Fibroblast of villous mesenchyme (primary cell): Measurements from ENCODE around the gene RBM8A. TPM values are rescaled to one million over a fixed set of nuclear protein-coding genes. Genes with fewer than 3 reads are reported as not detected.
"Not testable (repeated sequence)": the region's sequence is repeated elsewhere in the genome, so short reads cannot be mapped to it uniquely, and the experiment has no call there.

Experiments
- DNase-seq: peaks from one replicate; pipeline ENCODE4 v3.0.0-alpha.2; 2010; ENCODE audit warnings: low read depth
- H3K4me3 ChIP-seq: 2 replicates; pipeline ENCODE4 v1.5.1; 2011; ENCODE audit warnings: low read depth, mild to moderate bottlenecking, low read length
- total RNA-seq: library from RNA; depleted of rRNA; stranded (reverse); fragments of >200 nt; gene quantifications from 2 replicates; pipeline ENCODE4 v1.2.3, GENCODE V29; 2012
- TF ChIP-seq, protein P1 (sequence below): IDR thresholded peaks from 2 replicates; pipeline ENCODE4 v1.5.1; 2012; ENCODE audit warnings: low read depth, mild to moderate bottlenecking, low read length; ENCODE audit not compliant: insufficient read depth

RBM8A gene
- total RNA-seq, 1 donor, result 76.9 TPM

DNA sequence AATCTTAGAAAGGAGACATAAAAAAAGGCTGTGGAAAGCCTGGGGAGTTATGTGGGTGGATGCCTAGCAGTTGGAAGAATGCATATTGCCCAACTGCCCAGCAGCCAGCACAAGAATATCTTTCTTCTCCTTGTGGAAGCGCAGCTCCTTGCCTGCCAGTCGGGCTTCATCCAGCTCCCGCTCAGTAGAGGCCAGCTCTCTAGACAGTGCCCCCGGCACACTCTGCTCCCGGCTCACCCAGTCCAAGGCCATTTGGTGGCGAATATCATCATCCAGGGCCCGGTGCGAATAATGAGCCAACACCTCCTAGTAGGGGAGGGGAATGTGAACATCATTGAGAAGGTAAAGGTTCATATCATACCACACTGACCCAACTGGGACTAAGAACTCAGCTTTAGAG is 9.0 kb upstream of the RBM8A start:
- no peak for DNase-seq
- TF ChIP-seq, protein P1, sequence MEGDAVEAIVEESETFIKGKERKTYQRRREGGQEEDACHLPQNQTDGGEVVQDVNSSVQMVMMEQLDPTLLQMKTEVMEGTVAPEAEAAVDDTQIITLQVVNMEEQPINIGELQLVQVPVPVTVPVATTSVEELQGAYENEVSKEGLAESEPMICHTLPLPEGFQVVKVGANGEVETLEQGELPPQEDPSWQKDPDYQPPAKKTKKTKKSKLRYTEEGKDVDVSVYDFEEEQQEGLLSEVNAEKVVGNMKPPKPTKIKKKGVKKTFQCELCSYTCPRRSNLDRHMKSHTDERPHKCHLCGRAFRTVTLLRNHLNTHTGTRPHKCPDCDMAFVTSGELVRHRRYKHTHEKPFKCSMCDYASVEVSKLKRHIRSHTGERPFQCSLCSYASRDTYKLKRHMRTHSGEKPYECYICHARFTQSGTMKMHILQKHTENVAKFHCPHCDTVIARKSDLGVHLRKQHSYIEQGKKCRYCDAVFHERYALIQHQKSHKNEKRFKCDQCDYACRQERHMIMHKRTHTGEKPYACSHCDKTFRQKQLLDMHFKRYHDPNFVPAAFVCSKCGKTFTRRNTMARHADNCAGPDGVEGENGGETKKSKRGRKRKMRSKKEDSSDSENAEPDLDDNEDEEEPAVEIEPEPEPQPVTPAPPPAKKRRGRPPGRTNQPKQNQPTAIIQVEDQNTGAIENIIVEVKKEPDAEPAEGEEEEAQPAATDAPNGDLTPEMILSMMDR, result no peak
- no peak overlapping the region for H3K4me3 ChIP-seq

DNA sequence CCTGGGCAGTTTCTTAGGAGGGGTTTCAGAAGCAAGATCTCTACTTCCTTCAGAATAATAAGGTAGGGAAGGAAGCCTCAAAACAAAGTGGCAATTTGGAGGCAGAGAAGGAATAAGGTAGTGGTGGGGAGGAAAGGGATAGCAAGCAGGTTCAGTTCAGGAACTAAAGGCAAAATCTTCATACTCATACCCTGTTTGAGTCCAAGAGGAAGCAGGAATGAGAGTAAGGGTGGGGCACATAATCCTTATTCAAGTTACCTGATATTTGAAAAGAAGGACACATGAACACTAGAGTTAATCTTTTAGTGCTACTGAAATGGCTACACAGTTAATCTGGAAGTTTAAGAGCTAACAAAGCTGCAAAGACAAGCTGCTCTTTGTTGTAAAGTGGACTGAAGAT is 8.4 kb upstream of the RBM8A start:
- no peak overlapping the region for H3K4me3 ChIP-seq
- DNase-seq, result no peak
- TF ChIP-seq, protein P1, result no peak

DNA sequence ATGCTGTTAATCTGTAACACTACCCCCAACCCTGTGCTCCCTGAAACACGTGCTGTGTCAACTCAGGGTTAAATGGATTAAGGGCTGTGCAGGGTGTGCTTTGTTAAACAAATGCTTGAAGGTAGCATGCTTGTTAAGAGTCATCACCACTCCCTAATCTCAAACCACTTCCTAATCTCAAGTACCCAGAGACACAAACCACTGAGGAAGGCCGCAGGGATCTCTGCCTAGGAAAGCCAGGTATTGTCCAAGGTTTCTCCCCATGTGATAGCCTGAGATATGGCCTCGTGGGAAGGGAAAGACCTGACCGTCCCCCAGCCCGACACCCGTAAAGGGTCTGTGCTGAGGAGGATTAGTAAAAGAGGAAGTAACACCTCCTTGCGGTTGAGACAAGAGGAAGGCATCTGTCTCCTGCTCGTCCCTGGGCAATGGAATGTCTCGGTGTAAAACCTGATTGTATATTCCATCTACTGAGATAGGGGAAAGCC is 5.3 kb upstream of the RBM8A start:
- not testable (repeated sequence) for H3K4me3 ChIP-seq

DNA sequence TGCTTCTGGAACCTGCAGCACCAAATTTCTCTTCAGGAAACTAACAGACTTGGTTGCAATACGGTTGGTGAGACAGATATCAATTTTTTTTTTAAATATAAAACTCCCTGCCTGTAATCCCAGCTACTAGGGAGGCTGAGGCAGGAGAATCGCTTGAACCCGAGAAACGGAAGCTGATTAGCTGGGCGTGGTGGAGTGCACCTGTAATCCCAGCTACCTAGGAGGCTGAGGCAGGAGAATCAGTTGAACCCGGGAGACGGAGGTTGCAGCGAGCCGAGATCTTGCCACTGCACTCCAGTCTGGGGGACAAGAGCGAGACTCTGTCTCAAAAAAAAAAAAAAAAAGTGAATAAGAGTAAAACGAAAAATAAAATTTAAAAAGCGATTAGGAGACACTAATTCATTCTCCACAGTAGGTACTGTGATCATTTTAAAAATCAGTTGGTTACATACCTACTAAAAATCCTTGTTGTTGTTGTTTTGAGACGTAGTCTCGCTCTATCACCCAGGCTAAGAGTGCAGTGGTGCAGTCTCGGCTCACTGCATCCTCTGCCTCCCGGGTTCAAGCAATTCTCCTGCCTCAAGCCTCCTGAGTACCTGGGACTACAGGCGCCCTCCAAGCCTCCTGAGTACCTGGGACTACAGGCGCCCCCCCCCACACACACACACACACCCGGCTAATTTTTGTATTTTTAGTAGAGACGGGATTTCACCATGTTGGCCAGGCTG is 796 bp upstream of the RBM8A start:
- peak overlapping the region; percentile 88 for H3K4me3 ChIP-seq
- TF ChIP-seq, protein P1, result no peak
- DNase-seq, result no peak

More for the DNA sequence above, 5.3 kb upstream of the RBM8A start:
- DNase-seq, result not testable (repeated sequence)

DNA sequence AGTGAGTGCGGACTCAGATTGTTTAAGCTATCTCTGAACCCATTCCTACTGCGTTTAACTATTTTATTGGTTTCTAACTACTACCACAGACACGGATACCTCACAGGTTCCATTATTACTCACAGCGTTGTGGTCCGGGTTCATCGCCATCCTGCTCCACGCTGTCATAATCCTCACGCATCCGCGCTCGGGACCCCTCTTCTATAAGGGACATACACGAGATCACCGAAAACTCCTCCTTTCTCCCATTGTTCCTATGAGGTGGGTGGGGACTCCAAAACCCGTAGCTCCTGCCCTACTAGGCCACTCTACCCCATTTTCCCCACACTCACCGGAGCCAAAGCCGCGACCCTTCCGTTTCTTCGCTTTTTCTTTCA is 610 bp downstream of the RBM8A start:
- no peak for DNase-seq
- TF ChIP-seq, protein P1, result no peak
- H3K4me3 ChIP-seq, result peak overlapping the region; percentile 88

DNA sequence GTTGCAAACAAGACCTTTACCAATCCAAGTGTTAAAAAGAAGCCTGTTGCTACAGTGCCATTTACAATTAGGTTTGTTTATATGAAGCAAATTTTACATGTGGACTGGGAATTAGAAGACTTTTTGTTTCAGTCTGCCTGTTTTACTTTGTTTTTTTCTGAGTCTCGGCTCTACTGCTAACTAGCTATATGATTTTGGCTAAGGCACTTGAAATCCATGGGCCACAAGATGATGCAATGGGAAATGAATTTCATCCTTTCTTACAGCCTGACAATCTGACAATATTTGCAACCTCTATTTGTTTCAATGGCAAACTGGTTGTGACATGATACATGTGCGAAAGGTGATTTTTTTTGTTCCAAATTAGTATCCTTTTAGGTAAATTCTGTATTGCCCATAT is 5.0 kb downstream of the RBM8A start:
- no peak for DNase-seq
- TF ChIP-seq, protein P1, result no peak
- no peak overlapping the region for H3K4me3 ChIP-seq

DNA sequence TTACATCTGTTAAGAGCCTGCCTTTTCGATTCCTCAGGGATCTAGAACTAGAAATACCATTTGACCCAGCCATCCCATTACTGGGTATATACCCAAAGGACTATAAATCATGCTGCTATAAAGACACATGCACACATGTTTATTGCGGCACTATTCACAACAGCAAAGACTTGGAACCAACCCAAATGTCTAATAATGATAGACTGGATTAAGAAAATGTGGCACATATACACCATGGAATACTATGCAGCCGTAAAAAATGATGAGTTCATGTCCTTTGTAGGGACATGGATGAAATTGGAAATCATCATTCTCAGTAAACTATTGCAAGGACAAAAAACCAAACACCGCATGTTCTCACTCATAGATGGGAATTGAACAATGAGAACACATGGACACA is 7.0 kb downstream of the RBM8A start:
- not testable (repeated sequence) for DNase-seq, H3K4me3 ChIP-seq
